HPDE6-E6E7 (cell line): Measurements from ENCODE around the gene AMOT.

Source experiments
- DNase-seq: peaks from one replicate; pipeline ENCODE4 v3.0.0; 2011; ENCODE audit warnings: missing footprints; ENCODE audit errors: extremely low spot score

The AMOT gene

GRCh38 chrX:112738347-112739033 is 102.1 kb downstream of the AMOT start:
- no peak for DNase-seq

GRCh38 chrX:112736310-112736709 is 104.3 kb downstream of the AMOT start:
- no peak for DNase-seq

- DNase-seq, result no peak
These were observed 105.5 kb downstream of the AMOT start for GRCh38 chrX:112735147-112735546.

GRCh38 chrX:112734290-112734689 is 106.3 kb downstream of the AMOT start:
- no peak for DNase-seq

- DNase-seq, result no peak
These were observed 108.8 kb downstream of the AMOT start for GRCh38 chrX:112731793-112732192.
